GM10266 (cell line): ENCODE data around the gene CCDC107.
A peak's percentile ranks its signal among the peaks of the same experiment; 100 is the strongest.
"Not testable (repeated sequence)": the region's sequence is repeated elsewhere in the genome, so short reads cannot be mapped to it uniquely, and the experiment has no call there.

ENCODE experiments used
- DNase-seq: peaks from one replicate; pipeline ENCODE4 v3.0.0; 2012; ENCODE audit errors: extremely low spot score
- CTCF ChIP-seq: IDR thresholded peaks from 2 replicates; pipeline ENCODE4 v1.5.1; 2012; ENCODE audit warnings: mild to moderate bottlenecking, low read depth; ENCODE audit not compliant: control insufficient read depth, insufficient read depth; ENCODE audit errors: missing control alignments

The CCDC107 gene

GRCh38 chr9:35658137-35658967 lies at the start of gene CCDC107:
Gene CCDC107, plus strand, starts transcription at chr9:35658292. Its CDS starts 88 bp downstream, at chr9:35658380.
- peak; percentile 77 for TF ChIP-seq CTCF
- DNase-seq = peak; percentile 96

- no peak for TF ChIP-seq CTCF
- no peak for DNase-seq
These were observed 48.9 kb upstream of the CCDC107 start for GRCh38 chr9:35609001-35609819.

- no peak for DNase-seq
- no peak for TF ChIP-seq CTCF
These were observed 48.3 kb upstream of the CCDC107 start for GRCh38 chr9:35609820-35610163.

- DNase-seq = peak; percentile 69
- TF ChIP-seq CTCF = peak; percentile 65
These were observed 46.8 kb upstream of the CCDC107 start for GRCh38 chr9:35611230-35611797.

GRCh38 chr9:35612066-35612465 lies 46.0 kb upstream of the CCDC107 start:
- not testable (repeated sequence) for DNase-seq

- TF ChIP-seq CTCF = no peak
- DNase-seq = no peak
These were observed 45.2 kb upstream of the CCDC107 start for GRCh38 chr9:35612843-35613242.

- DNase-seq = no peak
- TF ChIP-seq CTCF = no peak
These were observed 42.0 kb upstream of the CCDC107 start for GRCh38 chr9:35615981-35616680.
